Upper lobe of left lung (tissue), 6 donors: ENCODE data around the gene ING3. TPM values are rescaled to one million over a fixed set of nuclear protein-coding genes. Genes with fewer than 3 reads are reported as not detected.

ENCODE experiments used
- ATAC-seq, 2 donors: fragments of 200-7000 bp; cut with Tn5 transposase; one replicate each; pipeline ENCODE4 v1.9.1; 2022; ENCODE audit warnings: mild to moderate bottlenecking in 2 of 2, moderate library complexity in 2 of 2; ENCODE audit not compliant: low FRiP score in 2 of 2
- DNase-seq, 2 donors: peaks; one replicate each; pipeline ENCODE4 v3.0.0-alpha.2; 2019 to 2020
- H3K27ac ChIP-seq, 4 donors: fragments of 200-600 bp; sonication (generic); one replicate each; pipeline ENCODE4 v1.5.1; 2016 to 2019
- H3K27me3 ChIP-seq, 4 donors: fragments of 200-600 bp; sonication (generic); one replicate each; pipeline ENCODE4 v1.5.1; 2017 to 2019
- H3K36me3 ChIP-seq, 4 donors: fragments of 200-600 bp; sonication (generic); one replicate each; pipeline ENCODE4 v1.5.1; 2016 to 2019
- H3K4me1 ChIP-seq, 4 donors: fragments of 200-600 bp; sonication (generic); one replicate each; pipeline ENCODE4 v1.5.1; 2018 to 2019
- H3K4me3 ChIP-seq, 4 donors: fragments of 200-600 bp; sonication (generic); one replicate each; pipeline ENCODE4 v1.5.1; 2017 to 2019; ENCODE audit warnings: mild to moderate bottlenecking in 2 of 4, moderate library complexity in 1 of 4
- H3K9me3 ChIP-seq, 4 donors: fragments of 200-600 bp; sonication (generic); one replicate each; pipeline ENCODE4 v1.5.1; 2018 to 2019
- CTCF ChIP-seq, 6 experiments: fragments of 450-650 bp in 4 of 6; fragments of 200-600 bp in 2 of 6; sonication (generic) in 2 of 6; IDR thresholded peaks; one replicate each; pipeline ENCODE4 v1.5.1; 2016 to 2019; ENCODE audit warnings: antibody characterized with exemption in 6 of 6
- EP300 ChIP-seq, 4 donors: sonication (generic); formaldehyde crosslinking; IDR thresholded peaks; one replicate each; pipeline ENCODE4 v1.5.1; 2017; ENCODE audit warnings: antibody characterized with exemption in 4 of 4, control low read depth in 2 of 4
- POLR2A ChIP-seq, 4 donors: fragments of 450-650 bp; IDR thresholded peaks; one replicate each; pipeline ENCODE4 v1.5.1; 2016 to 2017; ENCODE audit warnings: antibody characterized with exemption in 4 of 4, mild to moderate bottlenecking in 2 of 4
- POLR2AphosphoS5 ChIP-seq, 2 donors: sonication (generic); formaldehyde crosslinking; IDR thresholded peaks; one replicate each; pipeline ENCODE4 v1.5.1; 2017; ENCODE audit warnings: antibody characterized with exemption in 2 of 2
- WGBS, 2 donors: methylation state at CpG; one replicate each; pipeline ENCODE4 v1.1.5; 2017 to 2018; 5-methylcytosine and 5-hydroxymethylcytosine counted together
- total RNA-seq, 6 donors: library from RNA; depleted of rRNA in 4 of 6; stranded (reverse); fragments of >200 nt in 4 of 6; gene quantifications; one replicate each; pipeline versions ENCODE4 v1.1.0 to v1.2.1, GENCODE V29; 2016 to 2021
- donor health status: DM: no; HTN: no; CAD: no; lungs with moderate emphysema.
- donor health status: DM: no; HTN: yes; CAD: no; lungs with severe emphysema.

ING3 gene
- total RNA-seq, 6 donors from 2014 or later = 6.3 to 28.8 (median 15.3) TPM

- WGBS, 2 donors = 84 to 88% methylated on average over 3 of the region's 3 CpGs
- no peaks in the 10 kb centered on the region for H3K9me3 ChIP-seq
- peaks cover 9 to 18% (median 15%) of the 10 kb centered on the region in 4 donors for H3K4me1 ChIP-seq
- no peaks in the 10 kb centered on the region for H3K27me3 ChIP-seq
- no peak for TF ChIP-seq EP300 (IDR thresholded peaks at IDR 0.05)
- TF ChIP-seq POLR2A (IDR thresholded peaks at IDR 0.05) = no peak
- no peak for TF ChIP-seq CTCF (IDR thresholded peaks at IDR 0.05)
- no peak for TF ChIP-seq POLR2AphosphoS5 (IDR thresholded peaks at IDR 0.05)
- peaks cover 7 to 54% (median 29%) of the 10 kb centered on the region in 4 donors for H3K36me3 ChIP-seq
- H3K4me3 ChIP-seq = no peak overlapping the region
- no peak overlapping the region for H3K27ac ChIP-seq
- DNase-seq = no peak
- ATAC-seq = no peak
These were observed 5.1 kb downstream of the ING3 start for GRCh38 chr7:120955577-120956149.

- WGBS, 2 donors = 90 to 92% methylated on average over 8 of the region's 8 CpGs
- no peaks in the 10 kb centered on the region for H3K27me3 ChIP-seq
- no peaks in the 10 kb centered on the region for H3K9me3 ChIP-seq
- peaks cover 7 to 47% (median 17%) of the 10 kb centered on the region in 4 donors for H3K36me3 ChIP-seq
- TF ChIP-seq EP300 (IDR thresholded peaks at IDR 0.05) = no peak
- no peak for TF ChIP-seq POLR2AphosphoS5 (IDR thresholded peaks at IDR 0.05)
- no peak for TF ChIP-seq CTCF (IDR thresholded peaks at IDR 0.05)
- TF ChIP-seq POLR2A (IDR thresholded peaks at IDR 0.05) = no peak
- DNase-seq (no peak), ATAC-seq (no peak)
- no peak overlapping the region for H3K27ac ChIP-seq
- H3K4me1 ChIP-seq = peaks cover 0 to 7% (median 0%) of the 10 kb centered on the region in 4 donors
- no peak overlapping the region for H3K4me3 ChIP-seq
These were observed 9.4 kb downstream of the ING3 start for GRCh38 chr7:120959929-120960484.

- Histone ChIP-seq H3K27me3 (no peaks in the 10 kb centered on the region), H3K36me3 (peaks cover 4 to 47% (median 11%) of the 10 kb centered on the region in 4 donors), H3K4me1 (peaks cover 0 to 7% (median 0%) of the 10 kb centered on the region in 4 donors), H3K9me3 (no peaks in the 10 kb centered on the region), H3K4me3 (no peak overlapping the region), H3K27ac (no peak overlapping the region)
- no peak for TF ChIP-seq CTCF (IDR thresholded peaks at IDR 0.05)
- no peak for TF ChIP-seq POLR2AphosphoS5 (IDR thresholded peaks at IDR 0.05)
- no peak for TF ChIP-seq EP300 (IDR thresholded peaks at IDR 0.05)
- TF ChIP-seq POLR2A (IDR thresholded peaks at IDR 0.05) = no peak
- ATAC-seq (no peak), DNase-seq (no peak)
- WGBS, 2 donors = 91 to 95% methylated on average over 1 of the region's 1 CpG
These were observed 10.1 kb downstream of the ING3 start for GRCh38 chr7:120960714-120961113.

- no peaks in the 10 kb centered on the region for H3K27me3 ChIP-seq
- no peak overlapping the region for H3K4me3 ChIP-seq
- peaks cover 0 to 46% (median 6%) of the 10 kb centered on the region in 4 donors for H3K36me3 ChIP-seq
- no peak overlapping the region for H3K27ac ChIP-seq
- H3K4me1 ChIP-seq = peaks cover 0 to 7% (median 0%) of the 10 kb centered on the region in 4 donors
- WGBS, 2 donors = 67 to 78% methylated on average over 1 of the region's 1 CpG
- TF ChIP-seq CTCF (IDR thresholded peaks at IDR 0.05) = no peak
- TF ChIP-seq POLR2A (IDR thresholded peaks at IDR 0.05) = no peak
- no peak for TF ChIP-seq EP300 (IDR thresholded peaks at IDR 0.05)
- no peak for TF ChIP-seq POLR2AphosphoS5 (IDR thresholded peaks at IDR 0.05)
- no peaks in the 10 kb centered on the region for H3K9me3 ChIP-seq
- DNase-seq = no peak
- ATAC-seq = no peak
These were observed 11.1 kb downstream of the ING3 start for GRCh38 chr7:120961638-120962173.
